ENCODE results near the gene TMEM51.

TMEM51 gene

GRCh38 chr1:15184436-15185241 lies 31.1 kb downstream of the TMEM51 start:
- TF ChIP-seq CTCF (IDR thresholded peaks at IDR 0.05; ENCODE audit: poor library complexity, severe bottlenecking): no peak
- Histone ChIP-seq H3K27me3 (ENCODE audit: insufficient read depth, poor library complexity, severe bottlenecking) (no peaks in the 10 kb centered on the region), H3K4me1 (ENCODE audit: insufficient read depth, poor library complexity, severe bottlenecking) (peaks cover 15% of the 10 kb centered on the region), H3K36me3 (ENCODE audit: low read depth) (no peaks in the 10 kb centered on the region), H3K9me3 (ENCODE audit: severe bottlenecking) (no peaks in the 10 kb centered on the region), H3K4me3 (ENCODE audit: severe bottlenecking) (no peak overlapping the region), H3K27ac (ENCODE audit: poor library complexity, severe bottlenecking) (no peak overlapping the region)
- ATAC-seq (ENCODE audit: low read depth) (no peak), DNase-seq (ENCODE audit: low spot score) (no peak)

GRCh38 chr1:15185617-15186016 lies 32.1 kb downstream of the TMEM51 start:
- Histone ChIP-seq H3K4me1 (ENCODE audit: insufficient read depth, poor library complexity, severe bottlenecking) (peaks cover 7% of the 10 kb centered on the region), H3K27me3 (ENCODE audit: insufficient read depth, poor library complexity, severe bottlenecking) (no peaks in the 10 kb centered on the region), H3K27ac (ENCODE audit: poor library complexity, severe bottlenecking) (no peak overlapping the region), H3K4me3 (ENCODE audit: severe bottlenecking) (no peak overlapping the region), H3K9me3 (ENCODE audit: severe bottlenecking) (no peaks in the 10 kb centered on the region), H3K36me3 (ENCODE audit: low read depth) (no peaks in the 10 kb centered on the region)
- no peak for TF ChIP-seq CTCF (IDR thresholded peaks at IDR 0.05; ENCODE audit: poor library complexity, severe bottlenecking)
- ATAC-seq (ENCODE audit: low read depth) (no peak), DNase-seq (ENCODE audit: low spot score) (no peak)

- Histone ChIP-seq H3K36me3 (ENCODE audit: low read depth) (no peaks in the 10 kb centered on the region), H3K27me3 (ENCODE audit: insufficient read depth, poor library complexity, severe bottlenecking) (no peaks in the 10 kb centered on the region), H3K4me3 (ENCODE audit: severe bottlenecking) (no peak overlapping the region), H3K4me1 (ENCODE audit: insufficient read depth, poor library complexity, severe bottlenecking) (peaks cover 7% of the 10 kb centered on the region), H3K9me3 (ENCODE audit: severe bottlenecking) (no peaks in the 10 kb centered on the region), H3K27ac (ENCODE audit: poor library complexity, severe bottlenecking) (no peak overlapping the region)
- ATAC-seq (ENCODE audit: low read depth) (no peak), DNase-seq (ENCODE audit: low spot score) (no peak)
- no peak for TF ChIP-seq CTCF (IDR thresholded peaks at IDR 0.05; ENCODE audit: poor library complexity, severe bottlenecking)
Observed at GRCh38 chr1:15186073-15186845, 32.7 kb downstream of the TMEM51 start.

GRCh38 chr1:15186846-15187151 lies 33.3 kb downstream of the TMEM51 start:
- TF ChIP-seq CTCF (IDR thresholded peaks at IDR 0.05; ENCODE audit: poor library complexity, severe bottlenecking): no peak
- Histone ChIP-seq H3K4me1 (ENCODE audit: insufficient read depth, poor library complexity, severe bottlenecking) (peaks cover 7% of the 10 kb centered on the region), H3K27me3 (ENCODE audit: insufficient read depth, poor library complexity, severe bottlenecking) (no peaks in the 10 kb centered on the region), H3K9me3 (ENCODE audit: severe bottlenecking) (no peaks in the 10 kb centered on the region), H3K36me3 (ENCODE audit: low read depth) (no peaks in the 10 kb centered on the region), H3K27ac (ENCODE audit: poor library complexity, severe bottlenecking) (no peak overlapping the region), H3K4me3 (ENCODE audit: severe bottlenecking) (no peak overlapping the region)
- DNase-seq (ENCODE audit: low spot score) (no peak), ATAC-seq (ENCODE audit: low read depth) (no peak)
